Activated T-cell treated with anti-CD3 and anti-CD28 coated beads, Interleukin-2, amount 50 U/mL, for 24 hours (primary cell): Measurements from ENCODE around the gene ADCY2.

Experiments used
- DNase-seq: peaks from one replicate; pipeline ENCODE4 v3.0.0-alpha.2; 2020
- H3K27ac Mint-ChIP-seq: 2 replicates; pipeline ENCODE4 v1.8.0; 2020; ENCODE audit warnings: mild to moderate bottlenecking, mixed read lengths
- H3K27me3 Mint-ChIP-seq: 2 replicates; pipeline ENCODE4 v1.8.0; 2020; ENCODE audit warnings: mixed read lengths
- H3K36me3 Mint-ChIP-seq: 2 replicates; pipeline ENCODE4 v1.8.0; 2020; ENCODE audit warnings: low read depth, mixed read lengths
- H3K4me1 Mint-ChIP-seq: 2 replicates; pipeline ENCODE4 v1.8.0; 2020; ENCODE audit warnings: low read depth, mixed read lengths
- H3K4me3 Mint-ChIP-seq: 2 replicates; pipeline ENCODE4 v1.8.0; 2020; ENCODE audit warnings: mild to moderate bottlenecking, moderate library complexity, mixed read lengths
- H3K9me3 Mint-ChIP-seq: 2 replicates; pipeline ENCODE4 v1.8.0; 2020; ENCODE audit warnings: mixed read lengths

The ADCY2 gene

GRCh38 chr5:7642029-7642428 lies 246.1 kb downstream of the ADCY2 start:
- no peak for DNase-seq
- H3K4me3 Mint-ChIP-seq, result no peak overlapping the region
- peaks cover 22% of the 10 kb centered on the region for H3K9me3 Mint-ChIP-seq
- no peaks in the 10 kb centered on the region for H3K36me3 Mint-ChIP-seq
- H3K4me1 Mint-ChIP-seq, result no peaks in the 10 kb centered on the region
- no peaks in the 10 kb centered on the region for H3K27me3 Mint-ChIP-seq
- no peak overlapping the region for H3K27ac Mint-ChIP-seq

DNA sequence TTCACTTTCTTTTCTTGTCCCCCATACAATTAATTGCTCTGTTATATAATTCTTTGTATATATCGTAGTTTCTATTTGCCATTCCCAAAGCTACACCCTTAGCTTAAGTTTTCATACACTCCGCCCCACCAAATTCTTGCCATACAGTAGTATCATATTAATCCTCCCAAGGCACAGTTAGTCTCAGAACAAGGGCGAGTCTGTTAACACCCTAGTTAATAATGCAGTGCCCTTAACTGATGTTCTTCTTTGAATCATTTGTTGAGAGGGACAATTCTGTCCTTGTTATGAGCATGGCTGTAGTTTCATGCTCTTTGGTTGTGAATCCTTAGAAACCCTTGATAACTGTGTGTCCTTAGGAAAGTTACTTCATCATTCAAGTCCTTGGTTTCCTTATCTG lies 248.8 kb downstream of the ADCY2 start:
- H3K9me3 Mint-ChIP-seq, result peaks cover 20% of the 10 kb centered on the region
- no peak overlapping the region for H3K27ac Mint-ChIP-seq
- H3K4me1 Mint-ChIP-seq, result no peaks in the 10 kb centered on the region
- no peak overlapping the region for H3K4me3 Mint-ChIP-seq
- no peaks in the 10 kb centered on the region for H3K27me3 Mint-ChIP-seq
- H3K36me3 Mint-ChIP-seq, result no peaks in the 10 kb centered on the region
- no peak for DNase-seq

- Mint-ChIP-seq H3K4me1 (no peaks in the 10 kb centered on the region), H3K27me3 (no peaks in the 10 kb centered on the region), H3K27ac (no peak overlapping the region), H3K9me3 (no peaks in the 10 kb centered on the region), H3K4me3 (no peak overlapping the region), H3K36me3 (no peaks in the 10 kb centered on the region)
- no peak for DNase-seq
Observed at GRCh38 chr5:7650755-7651154, 254.8 kb downstream of the ADCY2 start.

- no peak for DNase-seq
- H3K36me3 Mint-ChIP-seq, result no peaks in the 10 kb centered on the region
- no peaks in the 10 kb centered on the region for H3K9me3 Mint-ChIP-seq
- H3K4me1 Mint-ChIP-seq, result no peaks in the 10 kb centered on the region
- no peaks in the 10 kb centered on the region for H3K27me3 Mint-ChIP-seq
- no peak overlapping the region for H3K27ac Mint-ChIP-seq
- H3K4me3 Mint-ChIP-seq, result no peak overlapping the region
Observed at GRCh38 chr5:7653046-7653445, 257.1 kb downstream of the ADCY2 start.

GRCh38 chr5:7657153-7657552 lies 261.2 kb downstream of the ADCY2 start:
- Mint-ChIP-seq H3K36me3 (no peaks in the 10 kb centered on the region), H3K27ac (no peak overlapping the region), H3K9me3 (no peaks in the 10 kb centered on the region), H3K4me1 (no peaks in the 10 kb centered on the region), H3K27me3 (no peaks in the 10 kb centered on the region), H3K4me3 (no peak overlapping the region)
- no peak for DNase-seq

GRCh38 chr5:7659420-7659819 lies 263.5 kb downstream of the ADCY2 start:
- Mint-ChIP-seq H3K27ac (no peak overlapping the region), H3K4me3 (no peak overlapping the region), H3K36me3 (no peaks in the 10 kb centered on the region), H3K27me3 (no peaks in the 10 kb centered on the region), H3K9me3 (no peaks in the 10 kb centered on the region), H3K4me1 (no peaks in the 10 kb centered on the region)
- no peak for DNase-seq

- Mint-ChIP-seq H3K36me3 (no peaks in the 10 kb centered on the region), H3K9me3 (no peaks in the 10 kb centered on the region), H3K4me3 (no peak overlapping the region), H3K27me3 (no peaks in the 10 kb centered on the region), H3K27ac (no peak overlapping the region), H3K4me1 (no peaks in the 10 kb centered on the region)
- DNase-seq, result no peak
Observed at GRCh38 chr5:7662289-7662688, 266.4 kb downstream of the ADCY2 start.

- H3K4me3 Mint-ChIP-seq, result no peak overlapping the region
- no peaks in the 10 kb centered on the region for H3K36me3 Mint-ChIP-seq
- no peaks in the 10 kb centered on the region for H3K9me3 Mint-ChIP-seq
- no peaks in the 10 kb centered on the region for H3K27me3 Mint-ChIP-seq
- H3K4me1 Mint-ChIP-seq, result no peaks in the 10 kb centered on the region
- DNase-seq, result no peak
- H3K27ac Mint-ChIP-seq, result no peak overlapping the region
Observed at GRCh38 chr5:7663808-7664207, 267.9 kb downstream of the ADCY2 start.

DNA sequence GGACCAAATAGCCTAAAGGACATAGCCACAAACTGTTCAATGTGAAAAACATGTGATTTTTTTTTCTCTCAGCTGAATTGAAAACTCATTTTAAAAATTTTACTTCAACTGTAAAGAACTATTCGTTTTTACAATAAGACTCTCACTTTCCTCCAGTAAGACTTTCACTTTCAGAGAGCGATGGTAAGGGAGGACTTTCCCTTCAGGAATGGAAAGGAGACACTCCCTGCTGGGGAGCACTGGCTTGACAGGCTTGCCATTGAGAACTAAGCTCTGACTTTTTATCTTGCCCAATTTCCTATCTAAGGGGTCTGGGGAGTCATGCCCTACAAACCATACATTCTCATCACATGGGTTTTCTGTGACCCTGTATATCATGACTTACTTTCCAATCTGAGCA lies 268.3 kb downstream of the ADCY2 start:
- H3K27ac Mint-ChIP-seq, result no peak overlapping the region
- no peaks in the 10 kb centered on the region for H3K9me3 Mint-ChIP-seq
- no peak overlapping the region for H3K4me3 Mint-ChIP-seq
- no peaks in the 10 kb centered on the region for H3K27me3 Mint-ChIP-seq
- H3K36me3 Mint-ChIP-seq, result no peaks in the 10 kb centered on the region
- DNase-seq, result no peak
- H3K4me1 Mint-ChIP-seq, result no peaks in the 10 kb centered on the region

- Mint-ChIP-seq H3K4me1 (no peaks in the 10 kb centered on the region), H3K36me3 (no peaks in the 10 kb centered on the region), H3K27me3 (no peaks in the 10 kb centered on the region), H3K9me3 (no peaks in the 10 kb centered on the region), H3K4me3 (no peak overlapping the region), H3K27ac (no peak overlapping the region)
- DNase-seq, result no peak
Observed at GRCh38 chr5:7667216-7667767, 271.4 kb downstream of the ADCY2 start.

- no peaks in the 10 kb centered on the region for H3K36me3 Mint-ChIP-seq
- H3K27me3 Mint-ChIP-seq, result no peaks in the 10 kb centered on the region
- no peak overlapping the region for H3K27ac Mint-ChIP-seq
- H3K9me3 Mint-ChIP-seq, result no peaks in the 10 kb centered on the region
- H3K4me3 Mint-ChIP-seq, result no peak overlapping the region
- DNase-seq, result no peak
- H3K4me1 Mint-ChIP-seq, result no peaks in the 10 kb centered on the region
Observed at GRCh38 chr5:7668161-7668560, 272.2 kb downstream of the ADCY2 start.

GRCh38 chr5:7668627-7669026 lies 272.7 kb downstream of the ADCY2 start:
- H3K4me1 Mint-ChIP-seq, result no peaks in the 10 kb centered on the region
- H3K4me3 Mint-ChIP-seq, result no peak overlapping the region
- no peak for DNase-seq
- H3K36me3 Mint-ChIP-seq, result no peaks in the 10 kb centered on the region
- H3K27me3 Mint-ChIP-seq, result no peaks in the 10 kb centered on the region
- no peaks in the 10 kb centered on the region for H3K9me3 Mint-ChIP-seq
- H3K27ac Mint-ChIP-seq, result no peak overlapping the region

DNA sequence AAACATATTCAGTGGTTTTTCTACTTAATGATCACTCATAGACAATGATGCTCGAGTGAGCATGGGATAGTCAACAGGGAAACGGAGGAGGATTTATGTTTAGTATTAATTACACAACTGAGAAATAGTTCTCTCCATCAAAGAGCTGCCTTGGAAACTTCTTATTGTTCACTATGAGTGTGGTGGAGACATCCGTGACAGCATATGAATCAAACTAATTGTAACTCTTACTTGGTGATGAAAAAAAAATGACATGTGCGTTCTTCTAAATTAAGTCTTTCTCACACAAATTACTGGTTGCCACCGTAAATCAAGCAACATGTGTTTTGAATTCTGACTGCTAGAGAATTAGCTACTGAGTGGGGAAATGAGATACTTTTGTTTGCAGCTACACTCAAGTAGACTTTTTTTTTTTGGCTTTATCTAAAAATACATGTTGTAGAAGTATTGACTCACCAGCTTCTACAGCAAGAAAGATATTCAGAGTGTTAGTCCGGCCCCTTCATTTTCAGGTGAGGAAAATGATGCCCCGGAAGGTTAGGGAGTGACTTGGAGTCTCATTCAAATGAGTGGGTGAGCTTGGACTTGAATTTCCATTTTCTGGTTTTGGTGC lies 275.5 kb downstream of the ADCY2 start:
- Mint-ChIP-seq H3K9me3 (no peaks in the 10 kb centered on the region), H3K36me3 (no peaks in the 10 kb centered on the region), H3K4me1 (no peaks in the 10 kb centered on the region), H3K27ac (no peak overlapping the region), H3K27me3 (no peaks in the 10 kb centered on the region), H3K4me3 (no peak overlapping the region)
- DNase-seq, result no peak

- H3K36me3 Mint-ChIP-seq, result no peaks in the 10 kb centered on the region
- H3K9me3 Mint-ChIP-seq, result no peaks in the 10 kb centered on the region
- no peak for DNase-seq
- no peak overlapping the region for H3K4me3 Mint-ChIP-seq
- no peak overlapping the region for H3K27ac Mint-ChIP-seq
- no peaks in the 10 kb centered on the region for H3K4me1 Mint-ChIP-seq
- no peaks in the 10 kb centered on the region for H3K27me3 Mint-ChIP-seq
Observed at GRCh38 chr5:7673658-7674057, 277.7 kb downstream of the ADCY2 start.

DNA sequence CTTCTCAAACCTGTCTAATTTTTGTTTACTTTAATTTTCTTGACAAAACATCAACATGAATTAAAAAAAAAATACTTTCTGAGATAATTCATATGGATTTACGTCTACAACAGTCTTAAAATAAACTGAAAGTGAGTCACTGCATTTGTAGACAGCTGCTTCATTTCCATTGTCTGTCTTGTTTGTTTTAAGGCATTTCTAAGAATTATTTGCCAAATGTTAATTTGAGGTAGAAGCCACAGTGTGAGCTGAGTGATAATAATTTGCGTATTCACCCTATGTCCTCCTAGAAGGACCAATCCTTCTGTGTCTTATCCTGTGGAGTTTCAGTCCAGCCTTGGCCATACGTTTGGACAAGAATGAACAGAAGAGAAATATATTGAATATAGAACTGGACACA lies 280.5 kb downstream of the ADCY2 start:
- H3K36me3 Mint-ChIP-seq, result no peaks in the 10 kb centered on the region
- no peaks in the 10 kb centered on the region for H3K27me3 Mint-ChIP-seq
- H3K4me1 Mint-ChIP-seq, result no peaks in the 10 kb centered on the region
- DNase-seq, result no peak
- H3K27ac Mint-ChIP-seq, result no peak overlapping the region
- H3K9me3 Mint-ChIP-seq, result no peaks in the 10 kb centered on the region
- H3K4me3 Mint-ChIP-seq, result no peak overlapping the region

DNA sequence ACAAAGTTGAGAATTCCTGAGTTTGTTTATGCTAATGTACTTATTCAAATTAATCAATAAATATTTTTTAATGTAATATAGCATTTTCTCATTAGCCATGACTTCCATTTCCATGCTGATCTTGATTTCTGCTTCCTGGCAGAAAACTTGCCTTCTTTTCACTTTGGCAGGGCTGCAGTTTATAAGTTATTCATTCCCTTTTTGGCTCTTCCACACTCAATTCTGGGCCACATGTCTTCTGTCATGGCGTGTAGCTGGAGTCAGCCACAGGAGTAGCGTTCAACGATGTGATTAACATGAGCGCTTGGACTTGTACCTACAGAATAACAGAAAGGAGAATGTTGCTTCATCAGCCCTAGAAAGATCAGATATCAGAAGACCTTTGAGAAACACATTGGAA lies 282.1 kb downstream of the ADCY2 start:
- Mint-ChIP-seq H3K27ac (no peak overlapping the region), H3K4me3 (no peak overlapping the region), H3K4me1 (no peaks in the 10 kb centered on the region), H3K27me3 (no peaks in the 10 kb centered on the region), H3K9me3 (no peaks in the 10 kb centered on the region), H3K36me3 (no peaks in the 10 kb centered on the region)
- no peak for DNase-seq
